CD4-positive, CD25-positive, alpha-beta regulatory T cell (primary cell): ENCODE data around the gene INSIG1. TPM values are rescaled to one million over a fixed set of nuclear protein-coding genes. Genes with fewer than 3 reads are reported as not detected.

Experiments used
- ATAC-seq, 2 donors: fragments of 150-1000 bp; cut with Tn5 transposase; one replicate each; pipeline ENCODE4 v1.10.0; 2021; ENCODE audit warnings: low read depth in 2 of 2, moderate number of reproducible peaks in 2 of 2, moderate library complexity in 1 of 2
- DNase-seq, 3 donors: peaks; one replicate each; pipeline versions ENCODE4 v3.0.0 to v3.0.0-alpha.2; 2012 to 2022; ENCODE audit warnings: mixed read lengths in 1 of 3
- H3K27ac ChIP-seq: one replicate; pipeline ENCODE4 v1.7.0; 2013; ENCODE audit warnings: mild to moderate bottlenecking, low read length; ENCODE audit not compliant: insufficient read depth, poor library complexity, severe bottlenecking
- H3K27me3 ChIP-seq: one replicate; pipeline ENCODE4 v1.7.0; 2013; ENCODE audit warnings: low read length; ENCODE audit not compliant: control insufficient read depth, insufficient read depth
- H3K36me3 ChIP-seq: one replicate; pipeline ENCODE4 v1.7.0; 2013; ENCODE audit warnings: mild to moderate bottlenecking, low read length, moderate library complexity; ENCODE audit not compliant: control insufficient read depth, insufficient read depth
- H3K4me1 ChIP-seq: 2 replicates; pipeline ENCODE4 v1.7.0; 2013; ENCODE audit warnings: mild to moderate bottlenecking, low read length; ENCODE audit not compliant: insufficient read depth, control insufficient read depth, poor library complexity, severe bottlenecking
- H3K4me3 ChIP-seq: one replicate; pipeline ENCODE4 v1.7.0; 2013; ENCODE audit warnings: low read depth, mild to moderate bottlenecking, low read length, moderate library complexity
- H3K9me3 ChIP-seq, 2 experiments: 1 replicate in 1 of 2; 2 replicates in 1 of 2; pipeline ENCODE4 v1.7.0; 2013; ENCODE audit warnings: low read length in 2 of 2, mild to moderate bottlenecking in 1 of 2, moderate library complexity in 1 of 2; ENCODE audit not compliant: control insufficient read depth in 2 of 2
- H3K27ac Mint-ChIP-seq, 3 donors: one replicate each; pipeline ENCODE4 v1.8.0; 2020 to 2022; ENCODE audit warnings: mild to moderate bottlenecking in 3 of 3, mixed read lengths in 3 of 3, moderate library complexity in 2 of 3
- H3K27me3 Mint-ChIP-seq: one replicate; pipeline ENCODE4 v1.8.0; 2022; ENCODE audit warnings: mild to moderate bottlenecking, mixed read lengths
- H3K36me3 Mint-ChIP-seq: one replicate; pipeline ENCODE4 v1.8.0; 2020; ENCODE audit warnings: mixed read lengths
- H3K4me1 Mint-ChIP-seq, 4 donors: one replicate each; pipeline ENCODE4 v1.8.0; 2020 to 2022; ENCODE audit warnings: mixed read lengths in 4 of 4, mild to moderate bottlenecking in 1 of 4
- H3K4me3 Mint-ChIP-seq, 4 donors: one replicate each; pipeline ENCODE4 v1.8.0; 2020 to 2022; ENCODE audit warnings: mild to moderate bottlenecking in 4 of 4, mixed read lengths in 4 of 4, moderate library complexity in 3 of 4
- H3K9me3 Mint-ChIP-seq, 7 donors: one replicate each; pipeline ENCODE4 v1.8.0; 2020 to 2022; ENCODE audit warnings: mixed read lengths in 7 of 7, mild to moderate bottlenecking in 3 of 7, moderate library complexity in 2 of 7
- polyA plus RNA-seq, 4 donors: library from polyadenylated mRNA; unstranded; fragments of 300-500 nt; fragmentation: Illumina TruSeq; gene quantifications; one replicate each; pipeline ENCODE4 v1.2.3, GENCODE V29; 2021
- total RNA-seq: library from RNA; stranded (reverse); gene quantifications from one replicate; pipeline ENCODE4 v1.2.3, GENCODE V29; 2022

INSIG1 gene
- total and polyA plus RNA-seq, 5 donors from 2014 or later, result 38.4 to 66.5 (median 58.8) TPM

DNA sequence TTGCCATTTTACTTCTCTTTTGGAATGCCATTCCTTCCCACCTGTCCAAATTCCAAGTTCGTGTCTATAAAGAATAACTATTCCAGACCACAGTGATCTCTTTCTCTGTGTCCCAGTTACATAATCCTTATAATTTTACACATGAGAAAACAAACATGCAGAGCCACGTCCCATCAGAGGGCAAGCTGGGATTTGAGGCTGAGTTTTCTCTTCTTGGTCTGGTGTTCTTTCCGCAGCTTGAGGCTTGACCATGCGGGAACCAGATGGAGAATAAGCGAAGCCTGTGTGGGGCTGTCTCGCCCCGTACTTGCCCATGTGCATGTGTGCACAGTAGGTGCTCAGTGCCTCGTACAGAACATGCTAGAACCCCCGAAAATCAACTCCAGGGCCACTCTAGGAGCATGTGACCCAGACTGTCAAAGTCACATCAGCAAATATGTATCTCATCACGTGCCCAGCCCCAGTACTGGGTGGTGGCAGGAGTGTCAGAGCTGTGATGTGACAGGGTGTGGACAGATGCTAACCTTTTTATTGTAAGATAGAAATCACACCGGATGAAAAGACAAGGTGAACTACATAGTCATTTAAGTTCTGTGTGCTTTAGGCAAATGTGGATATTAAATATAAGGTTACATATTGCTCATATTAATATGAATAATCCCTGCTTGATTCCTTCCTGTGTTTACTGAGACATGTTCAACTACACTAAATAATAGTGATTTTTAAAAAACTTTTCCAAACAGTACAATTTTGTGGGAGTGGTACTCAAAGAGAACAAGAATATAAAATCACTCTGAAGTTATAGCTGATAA is 3.2 kb downstream of the INSIG1 start:
- Mint-ChIP-seq H3K27me3 (peaks cover 8% of the 10 kb centered on the region), H3K4me1 (peaks cover 29 to 55% (median 35%) of the 10 kb centered on the region in 4 donors), H3K4me3 (peak overlapping the region; percentile 52 to 98 (median 83)), H3K36me3 (peaks cover 19% of the 10 kb centered on the region), H3K27ac (peak overlapping the region; percentile 79 to 94 (median 90)), H3K9me3 (no peaks in the 10 kb centered on the region)
- H3K27me3 ChIP-seq, result no peaks in the 10 kb centered on the region
- H3K4me1 ChIP-seq, result peaks cover 50% of the 10 kb centered on the region
- ATAC-seq (no peak), DNase-seq (peak; percentile 9 to 57 (median 22))
- peak overlapping the region; percentile 94 for H3K4me3 ChIP-seq
- H3K27ac ChIP-seq, result peak overlapping the region; percentile 94
- H3K36me3 ChIP-seq, result peaks cover 33% of the 10 kb centered on the region
- no peaks in the 10 kb centered on the region for H3K9me3 ChIP-seq

DNA sequence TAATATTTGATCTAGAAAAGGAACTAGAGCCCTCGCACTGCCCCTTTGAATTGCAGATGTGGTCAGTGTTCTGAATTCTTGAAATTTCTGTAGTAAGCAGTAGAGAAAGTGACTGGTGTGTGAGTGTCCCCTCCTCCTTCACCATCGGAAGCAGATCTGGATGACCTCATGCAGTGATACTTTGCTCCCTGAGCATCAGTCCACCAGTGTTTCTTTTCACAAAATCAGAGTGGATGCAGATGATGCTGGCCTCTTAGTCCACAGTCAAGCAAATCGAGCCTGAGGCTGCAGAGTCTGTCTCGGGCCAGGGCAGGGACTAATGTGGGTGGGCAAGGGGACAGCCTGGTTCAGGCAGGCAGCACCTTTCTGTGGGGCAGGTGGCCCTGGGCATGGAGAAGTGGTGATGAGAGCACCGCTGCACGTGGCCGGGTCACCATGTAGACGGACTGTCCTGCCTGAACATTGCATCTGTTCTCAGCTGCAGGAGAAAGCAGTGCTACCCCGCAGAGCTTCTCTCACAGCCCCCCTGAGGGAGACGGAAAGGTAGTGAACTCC is 5.4 kb downstream of the INSIG1 start:
- Histone ChIP-seq H3K27ac (no peak overlapping the region), H3K9me3 (no peaks in the 10 kb centered on the region), H3K4me1 (peaks cover 41% of the 10 kb centered on the region), H3K27me3 (no peaks in the 10 kb centered on the region), H3K4me3 (no peak overlapping the region), H3K36me3 (peaks cover 53% of the 10 kb centered on the region)
- no peaks in the 10 kb centered on the region for H3K9me3 Mint-ChIP-seq
- H3K4me1 Mint-ChIP-seq, result peaks cover 28 to 54% (median 35%) of the 10 kb centered on the region in 4 donors
- DNase-seq (no peak), ATAC-seq (no peak)
- peaks cover 25% of the 10 kb centered on the region for H3K36me3 Mint-ChIP-seq
- H3K27ac Mint-ChIP-seq, result no peak overlapping the region
- H3K27me3 Mint-ChIP-seq, result peaks cover 8% of the 10 kb centered on the region
- H3K4me3 Mint-ChIP-seq, result no peak overlapping the region

DNA sequence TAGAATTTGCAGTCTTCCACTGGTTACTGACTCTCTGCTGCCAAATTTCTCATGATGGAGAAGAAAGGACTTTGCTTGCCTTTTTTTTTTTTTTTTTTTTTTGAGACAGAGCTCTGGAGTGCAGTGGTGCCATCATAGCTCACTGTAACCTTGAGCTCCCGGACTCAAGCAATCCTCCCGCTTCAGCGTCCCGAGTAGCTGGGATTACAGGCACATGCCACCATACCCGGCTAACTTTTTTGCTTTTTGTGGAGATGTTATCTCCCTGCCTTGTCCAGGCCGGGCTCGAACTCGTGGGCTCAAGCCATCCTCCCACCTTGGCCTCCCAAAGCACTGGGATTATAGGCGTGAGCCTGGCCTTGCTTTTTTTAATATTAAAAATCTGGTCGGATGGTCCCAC is 6.2 kb downstream of the INSIG1 start:
- no peak overlapping the region for H3K4me3 Mint-ChIP-seq
- Histone ChIP-seq H3K4me3 (no peak overlapping the region), H3K27ac (no peak overlapping the region), H3K9me3 (no peaks in the 10 kb centered on the region), H3K36me3 (peaks cover 61% of the 10 kb centered on the region), H3K4me1 (peaks cover 33% of the 10 kb centered on the region), H3K27me3 (no peaks in the 10 kb centered on the region)
- H3K9me3 Mint-ChIP-seq, result no peaks in the 10 kb centered on the region
- DNase-seq (no peak), ATAC-seq (no peak)
- peaks cover 28 to 51% (median 34%) of the 10 kb centered on the region in 4 donors for H3K4me1 Mint-ChIP-seq
- H3K27me3 Mint-ChIP-seq, result peaks cover 5% of the 10 kb centered on the region
- peak overlapping the region in 1 of 3 donors; percentile 40 for H3K27ac Mint-ChIP-seq
- H3K36me3 Mint-ChIP-seq, result peaks cover 31% of the 10 kb centered on the region

DNA sequence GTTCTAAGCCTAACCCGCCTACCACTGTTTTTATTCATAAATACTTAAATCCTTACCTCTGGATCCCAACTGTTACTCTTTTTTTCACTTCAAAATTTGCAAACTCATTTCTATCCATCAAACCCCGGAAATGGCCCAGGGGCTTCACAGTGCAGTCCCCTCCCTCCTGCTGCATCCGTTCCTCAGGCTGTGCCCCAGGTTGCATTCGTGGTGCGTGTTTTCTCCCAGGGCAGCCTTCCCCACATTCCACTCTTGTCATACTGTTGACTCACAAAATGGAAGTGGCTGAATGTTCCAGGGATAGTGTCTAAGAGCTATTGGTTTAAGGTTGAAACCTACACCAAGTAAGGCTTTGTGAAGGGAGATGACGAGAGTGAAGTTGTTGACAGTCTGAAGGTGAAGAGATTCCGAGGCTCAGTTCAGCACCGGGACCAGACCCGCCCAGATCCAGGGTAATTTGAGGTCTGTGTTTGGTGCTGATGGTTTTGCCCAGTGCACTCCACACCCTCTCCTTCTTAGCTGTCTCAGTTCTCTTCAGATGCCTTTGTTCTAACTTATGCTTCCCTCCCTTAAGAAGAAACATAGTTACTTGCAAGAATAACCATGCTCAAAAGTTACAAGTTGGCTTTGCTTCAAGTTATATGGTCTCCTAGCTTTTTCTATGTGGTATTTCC is 7.7 kb downstream of the INSIG1 start:
- Mint-ChIP-seq H3K9me3 (no peaks in the 10 kb centered on the region), H3K36me3 (peaks cover 33% of the 10 kb centered on the region), H3K4me1 (peaks cover 21 to 38% (median 25%) of the 10 kb centered on the region in 4 donors), H3K27ac (no peak overlapping the region), H3K27me3 (peaks cover 5% of the 10 kb centered on the region), H3K4me3 (no peak overlapping the region)
- no peak for ATAC-seq
- no peaks in the 10 kb centered on the region for H3K27me3 ChIP-seq
- DNase-seq, result no peak
- peaks cover 69% of the 10 kb centered on the region for H3K36me3 ChIP-seq
- no peaks in the 10 kb centered on the region for H3K9me3 ChIP-seq
- no peak overlapping the region for H3K4me3 ChIP-seq
- H3K27ac ChIP-seq, result no peak overlapping the region
- H3K4me1 ChIP-seq, result peaks cover 20% of the 10 kb centered on the region

DNA sequence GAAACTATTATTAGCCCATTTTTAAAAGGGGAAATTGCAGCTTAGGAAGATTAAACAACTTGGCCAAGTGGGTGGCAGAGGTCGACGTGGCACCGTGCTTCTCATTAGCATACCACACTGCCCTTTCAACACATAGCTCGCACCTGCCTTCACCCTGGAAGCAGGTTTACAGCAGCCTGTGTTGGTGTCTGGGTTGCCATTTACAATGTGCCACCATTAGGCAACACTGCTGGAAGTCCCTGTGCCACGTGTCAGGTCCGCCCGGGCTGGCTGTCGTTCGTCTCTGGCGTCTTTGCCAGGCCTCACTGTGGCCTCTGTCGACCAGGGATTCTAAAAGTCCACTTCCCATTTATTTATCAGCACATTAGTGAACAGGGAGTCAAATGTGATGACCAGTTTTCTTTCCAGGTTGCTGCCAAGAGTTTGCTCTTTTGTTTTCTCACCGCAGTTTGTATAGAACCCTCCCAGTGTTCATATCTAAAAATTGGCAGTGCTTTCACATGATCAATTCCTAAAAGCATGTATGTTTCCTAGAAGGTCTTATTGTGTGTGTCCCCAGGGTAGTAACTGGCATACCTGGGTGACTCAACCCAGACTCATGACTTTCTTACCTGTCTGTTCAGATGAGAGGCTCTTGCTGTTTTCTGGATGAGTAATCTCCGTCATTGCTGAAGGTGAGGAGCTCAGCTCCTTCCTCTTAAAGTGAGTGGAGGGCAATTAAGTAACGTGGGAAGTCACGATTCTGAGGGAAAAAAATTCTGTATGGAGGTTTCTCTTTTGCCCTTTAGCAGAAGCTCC is 9.2 kb downstream of the INSIG1 start:
- Mint-ChIP-seq H3K36me3 (peaks cover 33% of the 10 kb centered on the region), H3K27me3 (peaks cover 5% of the 10 kb centered on the region), H3K27ac (peak overlapping the region; percentile 54 to 65 (median 57)), H3K4me3 (peak overlapping the region in 2 of 4 donors; percentile 24 to 33), H3K9me3 (no peaks in the 10 kb centered on the region), H3K4me1 (peaks cover 8 to 25% (median 12%) of the 10 kb centered on the region in 4 donors)
- DNase-seq (no peak), ATAC-seq (no peak)
- Histone ChIP-seq H3K4me1 (peaks cover 7% of the 10 kb centered on the region), H3K4me3 (no peak overlapping the region), H3K9me3 (no peaks in the 10 kb centered on the region), H3K27me3 (no peaks in the 10 kb centered on the region), H3K27ac (no peak overlapping the region), H3K36me3 (peaks cover 68% of the 10 kb centered on the region)

DNA sequence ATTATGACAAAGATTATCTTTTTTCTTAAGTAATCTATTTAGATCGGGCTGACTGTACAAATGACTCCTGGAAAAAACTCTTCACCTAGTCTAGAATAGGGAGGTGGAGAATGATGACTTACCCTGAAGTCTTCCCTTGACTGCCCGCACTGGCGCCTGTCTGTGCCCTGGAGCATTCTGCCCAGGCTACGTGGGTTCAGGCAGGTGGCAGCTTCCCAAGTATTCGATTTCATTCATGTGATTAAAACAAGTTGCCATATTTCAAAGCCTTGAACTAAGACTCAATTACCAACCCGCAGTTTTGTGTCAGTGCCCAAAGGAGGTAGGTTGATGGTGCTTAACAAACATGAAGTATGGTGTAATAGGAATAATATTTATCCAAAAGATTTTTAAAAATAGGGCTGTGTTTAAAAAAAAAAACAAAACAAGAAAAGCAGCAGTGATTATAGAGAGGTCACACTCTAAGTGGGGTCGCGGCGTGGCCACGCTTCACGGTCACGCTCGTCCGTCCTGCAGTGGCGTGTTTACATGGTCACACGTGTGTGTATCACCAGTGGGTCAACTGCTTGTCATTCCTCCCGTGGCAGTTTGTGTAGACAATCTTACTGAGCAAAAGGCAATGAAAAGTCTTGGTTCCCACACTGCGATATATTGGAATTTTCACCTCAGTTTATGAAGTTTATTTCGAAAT is 10.8 kb downstream of the INSIG1 start:
- no peak for DNase-seq
- no peak for ATAC-seq
- Mint-ChIP-seq H3K27me3 (peaks cover 5% of the 10 kb centered on the region), H3K4me1 (peaks cover 8 to 23% (median 14%) of the 10 kb centered on the region in 4 donors), H3K36me3 (peaks cover 31% of the 10 kb centered on the region), H3K27ac (no peak overlapping the region), H3K4me3 (no peak overlapping the region), H3K9me3 (no peaks in the 10 kb centered on the region)
- H3K27ac ChIP-seq, result no peak overlapping the region
- H3K4me3 ChIP-seq, result no peak overlapping the region
- no peaks in the 10 kb centered on the region for H3K27me3 ChIP-seq
- peaks cover 58% of the 10 kb centered on the region for H3K36me3 ChIP-seq
- peaks cover 7% of the 10 kb centered on the region for H3K4me1 ChIP-seq
- H3K9me3 ChIP-seq, result no peaks in the 10 kb centered on the region

DNA sequence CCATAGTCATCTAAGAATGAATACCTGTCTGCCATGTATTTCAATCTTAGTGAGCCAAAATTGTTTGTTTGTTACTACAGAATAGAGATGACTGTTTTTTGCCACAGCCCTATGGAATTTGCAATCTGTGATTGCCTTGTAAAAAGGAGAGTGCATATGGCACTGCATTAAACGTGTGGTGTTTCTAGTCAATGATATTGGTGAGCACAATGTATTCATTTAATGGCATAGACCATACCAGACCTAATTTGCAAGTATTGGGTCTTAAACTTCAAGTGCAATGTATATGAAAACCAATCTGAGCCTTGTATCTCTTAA is 11.3 kb downstream of the INSIG1 start:
- peaks cover 7% of the 10 kb centered on the region for H3K4me1 ChIP-seq
- ATAC-seq, result no peak
- no peak overlapping the region for H3K27ac Mint-ChIP-seq
- peaks cover 53% of the 10 kb centered on the region for H3K36me3 ChIP-seq
- H3K27me3 Mint-ChIP-seq, result peaks cover 5% of the 10 kb centered on the region
- no peaks in the 10 kb centered on the region for H3K9me3 Mint-ChIP-seq
- H3K27ac ChIP-seq, result no peak overlapping the region
- H3K4me1 Mint-ChIP-seq, result peaks cover 8 to 20% (median 14%) of the 10 kb centered on the region in 4 donors
- H3K4me3 Mint-ChIP-seq, result no peak overlapping the region
- no peaks in the 10 kb centered on the region for H3K9me3 ChIP-seq
- H3K27me3 ChIP-seq, result no peaks in the 10 kb centered on the region
- no peak for DNase-seq
- H3K4me3 ChIP-seq, result no peak overlapping the region
- peaks cover 30% of the 10 kb centered on the region for H3K36me3 Mint-ChIP-seq
